ENCODE measurements around the gene RRAGB.
"Not testable (repeated sequence)": the region's sequence is repeated elsewhere in the genome, so short reads cannot be mapped to it uniquely, and the experiment has no call there.

RRAGB gene

GRCh38 chrX:55717521-55718497, at the start of gene RRAGB:
Gene RRAGB, plus strand, starts transcription at chrX:55717749. Its CDS starts 579 bp downstream, at chrX:55718328.
- peak; percentile 80 for DNase-seq (ENCODE audit: low read depth)

GRCh38 chrX:55668084-55668483, 49.5 kb upstream of the RRAGB start:
- no peak for DNase-seq (ENCODE audit: low read depth)

GRCh38 chrX:55688579-55688978, 29.0 kb upstream of the RRAGB start:
- DNase-seq (ENCODE audit: low read depth), result not testable (repeated sequence)

- DNase-seq (ENCODE audit: low read depth), result no peak
Measured at GRCh38 chrX:55695227-55696018, 22.1 kb upstream of the RRAGB start.

GRCh38 chrX:55697381-55697780, 20.2 kb upstream of the RRAGB start:
- no peak for DNase-seq (ENCODE audit: low read depth)

- DNase-seq (ENCODE audit: low read depth), result no peak
Measured at GRCh38 chrX:55702671-55703070, 14.9 kb upstream of the RRAGB start.

GRCh38 chrX:55703436-55703835, 14.1 kb upstream of the RRAGB start:
- DNase-seq (ENCODE audit: low read depth), result not testable (repeated sequence)

GRCh38 chrX:55705066-55705465, 12.5 kb upstream of the RRAGB start:
- not testable (repeated sequence) for DNase-seq (ENCODE audit: low read depth)

- DNase-seq (ENCODE audit: low read depth), result no peak
Measured at GRCh38 chrX:55709735-55710134, 7.8 kb upstream of the RRAGB start.

- DNase-seq (ENCODE audit: low read depth), result no peak
Measured at GRCh38 chrX:55710701-55711100, 6.8 kb upstream of the RRAGB start.

GRCh38 chrX:55713631-55714030, 3.9 kb upstream of the RRAGB start:
- no peak for DNase-seq (ENCODE audit: low read depth)

- no peak for DNase-seq (ENCODE audit: low read depth)
Measured at GRCh38 chrX:55714161-55714560, 3.4 kb upstream of the RRAGB start.

GRCh38 chrX:55715847-55716246, 1.7 kb upstream of the RRAGB start:
- DNase-seq (ENCODE audit: low read depth), result no peak

- DNase-seq (ENCODE audit: low read depth), result no peak
Measured at GRCh38 chrX:55716937-55717336, 612 bp upstream of the RRAGB start.

GRCh38 chrX:55731826-55732225, 14.3 kb downstream of the RRAGB start:
- no peak for DNase-seq (ENCODE audit: low read depth)

GRCh38 chrX:55738969-55739368, 21.4 kb downstream of the RRAGB start:
- DNase-seq (ENCODE audit: low read depth), result no peak

- no peak for DNase-seq (ENCODE audit: low read depth)
Measured at GRCh38 chrX:55742649-55743048, 25.1 kb downstream of the RRAGB start.

GRCh38 chrX:55748463-55748862, 30.9 kb downstream of the RRAGB start:
- not testable (repeated sequence) for DNase-seq (ENCODE audit: low read depth)

GRCh38 chrX:55750256-55750655, 32.7 kb downstream of the RRAGB start:
- DNase-seq (ENCODE audit: low read depth), result no peak

- no peak for DNase-seq (ENCODE audit: low read depth)
Measured at GRCh38 chrX:55754861-55755294, 37.3 kb downstream of the RRAGB start.

- no peak for DNase-seq (ENCODE audit: low read depth)
Measured at GRCh38 chrX:55758033-55758432, 40.5 kb downstream of the RRAGB start.

GRCh38 chrX:55759478-55759877, 41.9 kb downstream of the RRAGB start:
- DNase-seq (ENCODE audit: low read depth), result no peak

- no peak for DNase-seq (ENCODE audit: low read depth)
Measured at GRCh38 chrX:55767100-55767499, 49.6 kb downstream of the RRAGB start.

All from stimulated activated CD8-positive, alpha-beta memory T cell treated with anti-CD3 and anti-CD28 coated beads, Interleukin-12 subunit alpha, Interleukin-12 subunit beta, amount 100 ng/mL, for 1 hour (primary cell).